HepG2 (cell line): ENCODE data around the gene LAMC3. TPM values are rescaled to one million over a fixed set of nuclear protein-coding genes. Genes with fewer than 3 reads are reported as not detected.
A peak's percentile ranks its signal among the peaks of the same experiment; 100 is the strongest.

ENCODE experiments used
- ATAC-seq: fragments of 200-7000 bp; cut with Tn5 transposase; 3 replicates; pipeline ENCODE4 v1.9.1; 2020; ENCODE audit warnings: mild to moderate bottlenecking, moderate library complexity
- BruUV-seq: library from RNA; stranded (reverse); fragments of 400-500 nt; replicated peaks from 2 replicates; lab custom pipeline; 2021; lab: Mats Ljungman, UMichigan
- CTCF ChIA-PET: fragments of 300-600 bp; formaldehyde crosslinking; extraction: SDS; loops from one replicate; lab custom pipeline; 2021; ENCODE audit warnings: low total read pairs, inconsistent platforms, low intra/inter-chr PET ratio; lab: Yijun Ruan, JAX
- POLR2A ChIA-PET: fragments of 350-600 bp; sonication (Branson Sonifier 250); formaldehyde crosslinking; loops from one replicate; lab custom pipeline; 2020; ENCODE audit warnings: antibody characterized with exemption, inconsistent platforms; lab: Yijun Ruan, JAX
- DNase-seq: peaks from one replicate; pipeline ENCODE4 v3.0.0-alpha.2; 2015; ENCODE audit warnings: low spot score
- FAIRE-seq: peaks from 3 replicates; lab custom pipeline; 2011; peaks lifted over from hg19 to GRCh38; lab: Jason Lieb, UNC
- H2AFZ ChIP-seq: one replicate; pipeline ENCODE4 v1.6.1; 2011; ENCODE audit warnings: low read length, inconsistent platforms
- H3K27ac ChIP-seq: fragments of 300-600 bp; 3 replicates; pipeline ENCODE4 v1.8.0; 2011; ENCODE audit warnings: mixed run types, mild to moderate bottlenecking, mixed read lengths, low read length, inconsistent platforms; ENCODE audit not compliant: insufficient read depth; ENCODE audit errors: extremely low read length
- H3K27me3 ChIP-seq, 2 experiments: fragments of 200-600 bp in 1 of 2; 2 replicates in 1 of 2; 3 replicates in 1 of 2; pipeline versions ENCODE4 v1.6.0 to v1.8.0; 2011; ENCODE audit warnings: low read length in 2 of 2, mild to moderate bottlenecking in 2 of 2, moderate library complexity in 2 of 2, inconsistent platforms in 1 of 2; ENCODE audit not compliant: insufficient read depth in 2 of 2, control insufficient read depth in 1 of 2
- H3K36me3 ChIP-seq, 2 experiments: fragments of 200-600 bp in 1 of 2; replicated peaks in 1 of 2; 2 replicates in 1 of 2; 3 replicates in 1 of 2; pipeline versions ENCODE4 v1.5.1 to v1.8.0; 2011; ENCODE audit warnings: low read length in 2 of 2, inconsistent platforms in 1 of 2; ENCODE audit not compliant: insufficient read depth in 2 of 2, control insufficient read depth in 1 of 2
- H3K4me1 ChIP-seq: 2 replicates; pipeline ENCODE4 v1.5.1; 2012; ENCODE audit warnings: low read length, inconsistent platforms; ENCODE audit not compliant: insufficient read depth
- H3K4me2 ChIP-seq: 2 replicates; pipeline ENCODE4 v1.6.0; 2011; ENCODE audit warnings: low read depth, low read length, inconsistent platforms
- H3K4me3 ChIP-seq, 3 experiments: fragments of 200-600 bp in 1 of 3; sonication (generic), shearing (Covaris generic) in 1 of 3; replicated peaks in 1 of 3; 2 replicates each; pipeline ENCODE4 v1.5.1; 2011 to 2016; ENCODE audit warnings: low read length in 3 of 3, inconsistent platforms in 2 of 3, low read depth in 2 of 3, mild to moderate bottlenecking in 2 of 3, control low read depth in 1 of 3, mixed read lengths in 1 of 3; ENCODE audit not compliant: insufficient read depth in 1 of 3
- H3K79me2 ChIP-seq: one replicate; pipeline ENCODE4 v1.6.1; 2011; ENCODE audit warnings: low read length, inconsistent platforms; ENCODE audit not compliant: insufficient read depth
- H3K9ac ChIP-seq: 2 replicates; pipeline ENCODE4 v1.6.0; 2011; ENCODE audit warnings: mild to moderate bottlenecking, low read depth, low read length, inconsistent platforms; ENCODE audit not compliant: insufficient read depth
- H3K9me3 ChIP-seq: 2 replicates; pipeline ENCODE4 v1.5.1; 2012; ENCODE audit warnings: mild to moderate bottlenecking, low read length
- H4K20me1 ChIP-seq: 2 replicates; pipeline ENCODE4 v1.6.0; 2011; ENCODE audit warnings: inconsistent platforms, mild to moderate bottlenecking, low read length, moderate library complexity; ENCODE audit not compliant: insufficient read depth
- BHLHE40 ChIP-seq: IDR thresholded peaks from 2 replicates; pipeline ENCODE4 v1.6.1; 2011; ENCODE audit warnings: low read length, improper control_type of control experiment
- CBFB ChIP-seq: sonication (generic); formaldehyde crosslinking; IDR thresholded peaks from 2 replicates; pipeline ENCODE4 v1.4.0; 2020; ENCODE audit warnings: missing genetic modification reagents
- CC2D1A ChIP-seq: sonication (generic); formaldehyde crosslinking; IDR thresholded peaks from 2 replicates; pipeline ENCODE4 v1.8.1; 2023; ENCODE audit warnings: mild to moderate bottlenecking, missing genetic modification reagents
- FOXO1 ChIP-seq: sonication (generic); formaldehyde crosslinking; IDR thresholded peaks from 2 replicates; pipeline ENCODE4 v1.4.0; 2020; ENCODE audit warnings: missing genetic modification reagents
- KMT2B ChIP-seq: IDR thresholded peaks from 2 replicates; pipeline ENCODE4 v1.6.1; 2016; ENCODE audit warnings: missing genetic modification reagents, missing compliant biosample characterization
- MZF1 ChIP-seq: sonication (generic); formaldehyde crosslinking; IDR thresholded peaks from 2 replicates; pipeline ENCODE4 v1.8.1; 2023; ENCODE audit warnings: mild to moderate bottlenecking, missing genetic modification reagents, borderline replicate concordance
- RFX1 ChIP-seq: fragments of 450-650 bp; IDR thresholded peaks from 2 replicates; pipeline ENCODE4 v1.6.1; 2017
- ZNF451 ChIP-seq: sonication (generic); formaldehyde crosslinking; IDR thresholded peaks from 2 replicates; pipeline ENCODE4 v1.5.0; 2020; ENCODE audit warnings: mild to moderate bottlenecking, missing genetic modification reagents
- ZNF768 ChIP-seq: sonication (generic); formaldehyde crosslinking; IDR thresholded peaks from 2 replicates; pipeline ENCODE4 v1.4.0; 2020; ENCODE audit warnings: missing genetic modification reagents
- ZNF772 ChIP-seq: sonication (generic); formaldehyde crosslinking; IDR thresholded peaks from 2 replicates; pipeline ENCODE4 v1.5.0; 2020; ENCODE audit warnings: mild to moderate bottlenecking, missing genetic modification reagents
- WGBS: methylation state at CpG from one replicate; pipeline ENCODE4 v1.1.6; 2017; ENCODE audit warnings: low lambda C conversion rate; 5-methylcytosine and 5-hydroxymethylcytosine counted together
- in situ Hi-C: cut with HindIII; loops from 2 replicates; pipeline ENCODE4 v1.10.0; 2017; ENCODE audit warnings: low pct_unique_long_range_greater_than_20kb; ENCODE audit not compliant: extremely low pct_ligation_motif_present
- intact Hi-C: fragments of 100-400 bp; cut with micrococcal nuclease; formaldehyde crosslinking; loops from one replicate; pipeline ENCODE4 v1.10.0; 2022; ENCODE audit not compliant: unreplicated experiment
- polyA plus RNA-seq, 8 experiments: library from polyadenylated mRNA; depleted of rRNA in 3 of 8; stranded (reverse) in 7 of 8; unstranded in 1 of 8; fragments of >200 nt; fragmentation: Illumina TruSeq in 4 of 8; extraction: Trizol in 4 of 8; gene quantifications; 2 replicates each; pipeline versions ENCODE4 v1.2.1 to v1.2.3, GENCODE V29; 2011 to 2016; ENCODE audit warnings: low read depth in 4 of 8, missing spikeins in 1 of 8, mixed read lengths in 1 of 8; ENCODE audit not compliant: insufficient read depth in 1 of 8
- total RNA-seq, 5 experiments: library from RNA; depleted of rRNA; stranded (reverse); fragments of >200 nt; fragmentation: Illumina TruSeq; extraction: Trizol; gene quantifications; 2 replicates each; pipeline ENCODE4 v1.2.3, GENCODE V29; 2016; ENCODE audit warnings: low read depth in 1 of 5

Gene LAMC3
- total and polyA plus RNA-seq, 2 of the 13 experiments (the other 11 are each of a cell fraction or from before 2014, with no cell fraction given), result 0.07 to 0.57 TPM

- Histone ChIP-seq H3K4me3 (no peak overlapping the region), H3K9me3 (no peaks in the 10 kb centered on the region), H3K4me1 (no peaks in the 10 kb centered on the region), H4K20me1 (no peaks in the 10 kb centered on the region), H3K79me2 (no peaks in the 10 kb centered on the region), H3K27ac (no peak overlapping the region), H2AFZ (no peak overlapping the region), H3K36me3 (no peaks in the 10 kb centered on the region), H3K27me3 (peaks cover 5 to 48% of the 10 kb centered on the region in 2 experiments; a peak in 3 of 5 replicates), H3K4me2 (no peak overlapping the region), H3K9ac (no peak overlapping the region)
- POLR2A ChIA-PET, result no interaction called here
- WGBS, result 6% methylated on average over 12 of the region's 16 CpGs
- ATAC-seq (no peak), FAIRE-seq (no peak), DNase-seq (no peak)
- BruUV-seq, result no TSS peak
- in situ Hi-C loops, result loop anchor here (5.0 kb wide), 1 partner anchor 33 kb away; no protein-coding TSS in a partner anchor
- intact Hi-C loops, result loop anchor here (2.0 to 5.0 kb wide), 3 partner anchors 27 to 178 kb away; partner anchors contain the start of gene LAMC3
- CTCF ChIA-PET, result no interaction called here
- TF ChIP-seq ZNF768 (CRISPR knock-in tag), result no peak
- TF ChIP-seq KMT2B (CRISPR knock-in tag), result no peak
- TF ChIP-seq FOXO1, result no peak
- TF ChIP-seq RFX1, result no peak
Measured at GRCh38 chr9:131045300-131046092, 36.5 kb downstream of the LAMC3 start.

DNA sequence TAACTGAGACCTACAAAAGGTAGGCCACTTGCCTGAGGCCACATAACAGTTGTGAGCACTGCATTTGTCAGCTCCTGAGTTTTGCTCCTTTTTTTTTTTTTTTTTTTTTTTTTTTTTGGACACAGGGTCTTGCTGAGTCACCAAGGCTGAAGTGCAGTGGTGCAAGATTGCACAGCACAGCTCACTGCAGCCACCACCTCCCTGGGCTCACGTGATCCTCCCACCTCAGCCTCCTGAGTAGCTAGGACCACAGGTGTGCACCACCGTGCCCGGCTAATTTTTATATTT is 37.1 kb downstream of the LAMC3 start:
- no peak overlapping the region for H3K4me3 ChIP-seq
- TF ChIP-seq ZNF451 (CRISPR knock-in tag), result no peak
- no peak for TF ChIP-seq ZNF772 (CRISPR knock-in tag)
- TF ChIP-seq MZF1 (CRISPR knock-in tag), result no peak
- TF ChIP-seq CC2D1A (CRISPR knock-in tag), result no peak
- no peak for TF ChIP-seq CBFB (CRISPR knock-in tag)
- peak; percentile 20; the same call in 1 of the 2 replicates for TF ChIP-seq BHLHE40
- 74% methylated on average over 3 of the region's 3 CpGs for WGBS
- no peaks in the 10 kb centered on the region for H3K36me3 ChIP-seq
- POLR2A ChIA-PET, result no interaction called here
- FAIRE-seq (no peak), ATAC-seq (no peak), DNase-seq (no peak)
- no TSS peak for BruUV-seq
- no peak overlapping the region for H3K27ac ChIP-seq
- intact Hi-C loops, result loop anchor here (2.0 to 5.0 kb wide), 3 partner anchors 27 to 179 kb away; partner anchors contain the start of gene LAMC3
- H3K4me1 ChIP-seq, result no peaks in the 10 kb centered on the region
- no peaks in the 10 kb centered on the region for H3K9me3 ChIP-seq
- no peak overlapping the region for H3K9ac ChIP-seq
- CTCF ChIA-PET, result interaction anchor here (1.4 to 1.5 kb wide), 2 partner anchors 27 to 179 kb away, joined by 7 to 8 read pairs; no protein-coding TSS in a partner anchor
- H4K20me1 ChIP-seq, result no peaks in the 10 kb centered on the region
- no peak overlapping the region for H3K4me2 ChIP-seq
- H3K79me2 ChIP-seq, result no peaks in the 10 kb centered on the region
- H2AFZ ChIP-seq, result no peak overlapping the region
- peaks cover 4 to 49% of the 10 kb centered on the region in 2 experiments; a peak in 3 of 5 replicates for H3K27me3 ChIP-seq
- in situ Hi-C loops, result loop anchor here (5.0 kb wide), 1 partner anchor 34 kb away; no protein-coding TSS in a partner anchor
